RCC 7860 (cell line): ENCODE measurements around the gene EDN3.

Experiments
- DNase-seq: peaks from one replicate; pipeline ENCODE4 v3.0.0-alpha.2; 2015; ENCODE audit warnings: low spot score
- FAIRE-seq: peaks from 2 replicates; lab custom pipeline; 2012; peaks lifted over from hg19 to GRCh38; lab: Jason Lieb, UNC

Gene EDN3

DNA sequence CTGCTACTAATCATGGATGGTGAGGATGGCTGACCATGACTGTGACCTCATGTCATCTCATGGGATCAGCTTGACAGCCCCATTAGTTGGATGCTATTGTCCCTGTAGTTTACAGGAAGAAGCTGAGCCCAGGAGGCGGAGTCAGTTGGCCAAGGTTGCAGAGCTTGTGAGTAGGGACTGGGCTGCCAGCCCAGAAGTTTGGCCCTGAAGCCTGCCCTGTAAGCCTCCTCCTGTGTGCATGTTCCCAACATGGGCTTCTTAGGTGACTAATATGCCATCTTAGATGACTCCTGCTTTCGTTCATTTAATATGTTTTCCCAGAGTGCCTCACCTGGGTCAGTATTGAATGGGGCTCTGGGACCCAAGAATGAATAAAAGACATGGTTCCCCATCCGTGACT lies 6.9 kb downstream of the EDN3 start:
- no peak for FAIRE-seq
- no peak for DNase-seq

DNA sequence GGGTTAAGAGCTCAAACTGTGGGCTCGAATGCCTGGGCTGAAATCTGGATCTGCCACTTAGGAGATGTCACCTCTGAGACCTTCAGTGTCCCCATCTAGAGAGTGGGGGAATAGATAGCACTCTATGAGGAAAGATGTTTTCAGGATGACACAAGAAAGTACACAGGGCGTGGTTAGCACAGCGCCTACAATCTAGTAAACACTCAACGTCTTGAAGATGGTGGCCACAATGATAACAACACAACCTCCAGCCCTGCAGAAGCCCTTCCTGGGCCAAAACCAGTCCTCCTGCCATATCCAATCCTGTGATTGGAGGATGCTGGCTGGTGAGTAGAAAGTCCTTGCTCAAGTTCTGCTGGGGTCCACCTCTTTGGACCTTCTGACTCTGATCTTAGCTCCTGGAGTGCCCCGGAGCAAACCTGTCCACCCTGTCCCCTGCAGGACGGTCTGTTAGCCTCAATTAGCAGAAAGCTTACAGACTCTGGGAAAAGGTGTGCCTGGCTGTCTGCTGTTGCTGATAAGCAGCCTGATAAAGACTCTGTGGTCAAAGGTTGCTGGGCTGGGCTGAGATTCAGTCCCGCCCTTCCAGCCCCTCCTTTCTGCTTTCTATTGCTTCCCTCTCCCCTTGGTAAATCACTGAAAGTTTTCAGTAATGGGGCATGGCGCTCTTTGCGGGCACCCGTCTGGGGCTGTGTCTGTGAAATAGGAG lies 8.2 kb downstream of the EDN3 start:
- FAIRE-seq, result no peak
- DNase-seq, result no peak

DNA sequence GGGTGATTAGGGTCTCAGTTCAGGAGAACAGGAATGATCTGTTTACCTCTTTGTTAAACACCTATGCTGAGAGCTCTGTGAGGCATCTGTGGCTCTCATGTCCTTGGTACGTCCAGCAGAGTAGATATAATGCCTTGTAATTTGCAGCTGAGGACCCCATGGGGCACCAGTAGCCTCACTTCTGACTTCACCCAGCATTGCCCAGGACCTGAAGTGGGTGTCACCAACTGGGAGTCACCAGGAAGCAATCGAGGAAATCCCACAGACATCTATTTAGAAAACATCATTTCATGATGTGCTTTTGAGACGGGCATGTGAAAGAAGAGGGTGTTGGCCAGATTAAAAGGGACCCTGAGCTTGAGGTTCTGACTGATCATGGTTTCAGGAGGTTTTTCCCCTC lies 8.8 kb downstream of the EDN3 start:
- FAIRE-seq, result no peak

DNA sequence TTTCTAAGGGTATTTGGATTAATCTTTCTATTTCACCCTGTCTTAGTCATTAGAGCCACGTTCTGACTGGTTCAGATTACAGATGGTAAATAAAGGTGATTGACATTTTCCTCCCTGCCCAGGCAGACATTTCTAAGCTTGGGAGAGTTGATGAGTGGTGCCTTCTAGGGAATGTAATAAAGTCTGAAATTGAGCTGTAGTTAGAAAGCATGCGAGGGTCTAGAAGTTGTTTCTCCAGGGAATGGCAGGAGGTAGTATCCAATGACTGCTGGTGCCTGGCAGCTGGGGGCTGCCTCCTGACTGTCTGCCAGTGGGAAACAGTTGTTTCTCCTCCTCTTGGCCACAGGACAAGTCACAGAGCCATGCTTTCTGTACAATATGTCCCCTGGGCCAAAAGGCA lies 14.6 kb downstream of the EDN3 start:
- no peak for FAIRE-seq

More for the DNA sequence above, 8.8 kb downstream of the EDN3 start:
- no peak for DNase-seq

DNA sequence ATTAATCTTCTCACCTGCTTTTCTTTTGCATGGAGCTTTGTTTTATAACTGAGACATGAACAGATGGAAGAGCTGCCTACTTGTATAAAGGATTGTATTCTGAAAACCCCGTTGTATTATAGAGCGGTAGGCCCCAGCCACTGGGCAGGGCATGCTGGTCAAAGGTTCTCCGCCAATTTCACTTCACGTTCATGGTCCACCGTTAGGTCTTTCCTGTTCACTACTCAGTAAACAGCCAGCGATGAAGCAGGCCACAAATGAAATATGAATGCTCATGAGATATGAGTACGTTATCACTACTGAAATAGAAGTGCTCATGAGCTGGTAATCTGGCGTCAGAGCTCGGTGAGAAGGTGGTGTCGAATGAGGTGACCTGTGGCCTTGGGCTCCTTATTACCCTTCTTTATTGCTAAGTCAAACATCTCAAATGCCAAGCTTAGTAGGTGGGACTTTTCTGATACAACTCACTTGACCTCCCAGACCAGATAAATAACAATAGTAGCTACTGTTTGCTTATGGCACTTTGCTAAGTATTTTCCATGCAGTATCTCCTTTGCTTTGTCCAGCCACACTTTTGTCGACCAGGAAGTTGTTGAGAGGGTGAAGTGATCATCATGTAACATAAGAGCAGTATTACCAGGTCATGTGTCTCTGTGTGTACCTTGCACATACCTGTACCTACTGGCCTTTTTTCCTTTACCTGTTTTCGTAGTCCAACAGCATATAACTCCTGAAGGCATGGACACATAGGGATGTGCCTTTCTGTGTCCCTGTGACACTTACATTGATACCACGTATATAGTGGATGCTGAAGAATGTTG lies 16.7 kb downstream of the EDN3 start:
- no peak for FAIRE-seq

More for the DNA sequence above, 14.6 kb downstream of the EDN3 start:
- DNase-seq, result no peak

DNA sequence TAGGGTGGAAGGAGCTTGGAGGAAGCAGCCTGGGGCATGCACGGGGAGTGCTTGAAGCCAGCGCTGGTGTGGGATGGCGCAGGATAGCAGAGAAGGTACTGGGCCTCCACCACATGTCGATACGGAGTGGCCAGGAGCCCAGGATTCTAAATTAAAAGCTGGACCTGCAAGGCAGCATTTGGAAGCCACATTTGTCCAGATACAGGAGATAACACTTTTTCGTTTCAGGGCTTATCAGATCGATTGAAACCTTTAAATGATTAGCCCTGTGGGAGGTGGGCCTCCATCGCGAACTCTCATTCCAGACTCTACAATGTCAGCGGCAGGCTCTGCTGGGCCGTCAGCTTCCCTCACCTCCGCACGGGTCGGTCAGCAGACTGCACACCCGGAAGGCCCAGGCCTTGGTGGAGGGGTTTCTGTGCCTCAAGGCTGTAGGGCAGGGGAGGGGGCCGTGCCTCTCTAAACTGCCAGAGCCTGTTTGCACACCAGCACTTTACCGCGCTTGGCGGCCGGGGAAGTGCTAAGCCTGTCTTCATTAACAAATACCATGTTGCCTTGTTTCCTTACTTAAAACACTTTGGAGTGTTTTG lies 17.9 kb downstream of the EDN3 start:
- FAIRE-seq (no peak), DNase-seq (no peak)

More for the DNA sequence above, 16.7 kb downstream of the EDN3 start:
- DNase-seq, result no peak

DNA sequence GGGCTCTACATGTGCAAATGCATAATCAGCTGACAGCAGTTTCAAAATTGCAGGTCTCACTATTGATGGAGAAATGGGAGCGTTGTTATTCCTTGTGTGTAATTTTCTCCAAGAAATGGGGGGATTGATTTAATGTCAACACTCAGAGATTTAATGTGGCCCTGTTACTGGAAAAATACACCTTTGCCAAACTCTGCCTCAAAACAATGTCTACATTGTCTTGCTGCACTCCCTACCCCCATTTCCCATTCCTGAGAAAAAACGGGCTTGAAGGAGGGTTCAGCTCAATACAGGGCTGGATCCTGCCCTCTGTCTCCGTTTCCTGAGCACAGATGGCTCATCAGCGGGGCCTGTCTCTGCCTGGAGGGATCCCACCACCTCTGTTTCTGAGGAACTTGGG lies 18.4 kb downstream of the EDN3 start:
- no peak for DNase-seq
- no peak for FAIRE-seq

DNA sequence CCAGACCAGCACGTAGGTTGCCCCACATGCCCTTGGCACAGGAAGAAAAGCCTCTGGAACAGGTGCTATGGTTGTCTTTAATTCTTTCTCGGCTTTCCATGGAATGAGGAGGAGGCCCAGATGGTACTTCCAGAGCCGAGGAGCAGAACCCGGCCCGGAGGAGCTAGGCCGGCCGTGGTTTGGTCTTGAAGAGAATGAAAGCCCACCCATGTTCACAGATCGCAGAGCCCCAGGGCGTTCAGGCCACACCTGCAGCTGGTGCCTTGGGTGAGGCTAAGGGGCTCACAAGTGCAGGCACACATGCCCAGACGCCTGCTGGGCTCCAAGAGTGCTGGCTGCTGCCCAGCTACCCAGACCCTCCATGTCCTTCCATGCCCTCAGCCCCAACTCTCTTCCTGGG lies 20.0 kb downstream of the EDN3 start:
- DNase-seq, result no peak
- FAIRE-seq, result no peak

DNA sequence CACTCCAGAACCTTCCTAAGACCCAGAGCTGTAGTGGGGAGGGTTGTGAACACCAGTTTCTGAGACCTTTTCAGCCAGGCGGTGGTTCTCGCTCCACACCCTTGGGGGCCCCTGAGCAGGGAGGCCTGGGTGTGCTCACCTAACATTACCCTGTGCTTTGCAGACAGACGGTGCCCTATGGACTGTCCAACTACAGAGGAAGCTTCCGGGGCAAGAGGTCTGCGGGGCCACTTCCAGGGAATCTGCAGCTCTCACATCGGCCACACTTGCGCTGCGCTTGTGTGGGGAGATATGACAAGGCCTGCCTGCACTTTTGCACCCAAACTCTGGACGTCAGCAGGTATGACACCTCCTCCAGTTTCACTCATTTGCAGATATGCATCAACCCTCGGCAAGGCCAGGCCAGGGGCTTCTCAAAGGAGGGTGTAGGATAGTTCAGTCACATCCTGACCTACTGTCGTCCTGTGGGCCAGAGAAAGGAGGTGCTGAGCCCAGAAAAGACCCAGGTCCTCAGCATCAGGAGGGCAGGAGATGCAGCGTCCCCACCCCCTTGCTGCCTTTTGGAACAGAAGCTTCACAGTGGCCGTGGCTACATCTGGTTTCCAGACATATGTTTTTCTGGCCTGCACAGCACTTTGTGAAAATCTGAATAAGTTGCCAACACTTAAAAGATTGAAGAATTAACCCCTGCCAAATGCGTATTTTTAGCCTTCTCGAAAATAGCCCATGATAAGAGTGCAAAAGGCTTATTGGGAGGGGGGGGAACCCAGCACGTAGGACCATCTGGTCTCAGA lies 20.6 kb downstream of the EDN3 start:
- DNase-seq (no peak), FAIRE-seq (no peak)

DNA sequence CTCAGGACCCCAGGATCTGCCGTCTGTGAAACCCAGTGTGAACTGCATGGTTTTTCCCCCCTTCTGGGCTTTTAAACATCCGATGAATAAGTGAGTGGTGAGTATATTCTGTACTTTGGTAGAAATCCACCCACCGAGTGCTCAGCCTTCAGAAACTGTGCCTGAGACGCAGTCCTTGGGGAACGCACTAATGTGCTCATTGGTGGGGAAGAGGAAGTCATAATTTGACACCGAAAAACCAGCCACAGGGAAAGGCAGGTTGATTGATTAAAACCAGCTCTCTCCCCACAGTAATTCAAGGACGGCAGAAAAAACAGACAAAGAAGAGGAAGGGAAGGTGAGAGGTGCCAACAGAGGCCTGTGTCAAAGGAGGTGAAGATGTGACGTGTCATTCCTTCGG lies 21.7 kb downstream of the EDN3 start:
- DNase-seq (no peak), FAIRE-seq (no peak)

DNA sequence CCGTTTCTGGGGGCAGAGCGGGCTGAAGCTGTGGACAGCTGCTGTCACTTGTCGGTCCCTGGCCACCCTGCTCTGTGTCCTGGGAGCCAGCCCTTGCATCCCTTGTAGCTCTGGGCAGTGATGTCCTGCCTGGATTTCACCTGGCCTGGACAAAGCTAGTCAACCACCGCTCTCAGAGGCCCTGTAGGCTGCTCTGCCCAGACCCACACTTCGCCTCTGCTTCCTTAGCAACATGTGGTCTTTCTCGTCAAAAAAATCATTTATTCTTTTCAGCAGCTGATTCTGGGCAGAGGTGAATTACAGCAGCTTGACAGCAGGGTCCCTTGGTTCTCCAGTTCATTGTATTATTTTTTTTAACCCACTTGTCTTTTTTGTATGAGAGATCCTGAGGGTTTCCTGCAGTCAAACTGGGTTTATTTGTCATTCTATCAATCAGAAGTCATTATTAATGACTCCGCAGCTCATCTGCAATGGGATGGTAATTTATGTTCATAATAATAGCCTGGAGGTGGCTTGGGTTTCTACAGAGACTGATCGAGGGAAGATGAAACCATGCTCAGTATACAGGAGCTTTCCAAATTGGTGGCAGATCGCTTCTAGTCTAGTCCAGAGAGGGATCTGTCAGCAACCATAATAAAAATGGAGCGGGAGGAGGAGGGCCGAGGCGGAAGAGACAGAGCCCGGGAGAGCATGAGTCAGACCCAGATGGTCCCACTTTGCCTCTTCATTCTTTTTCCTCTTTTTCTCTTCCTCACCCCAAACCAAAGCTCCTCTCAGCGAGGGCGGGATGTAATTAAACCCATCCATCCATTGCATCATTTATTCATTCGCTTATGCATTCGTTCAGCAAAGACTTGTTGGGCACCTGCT lies 22.4 kb downstream of the EDN3 start:
- DNase-seq, result no peak
- no peak for FAIRE-seq

DNA sequence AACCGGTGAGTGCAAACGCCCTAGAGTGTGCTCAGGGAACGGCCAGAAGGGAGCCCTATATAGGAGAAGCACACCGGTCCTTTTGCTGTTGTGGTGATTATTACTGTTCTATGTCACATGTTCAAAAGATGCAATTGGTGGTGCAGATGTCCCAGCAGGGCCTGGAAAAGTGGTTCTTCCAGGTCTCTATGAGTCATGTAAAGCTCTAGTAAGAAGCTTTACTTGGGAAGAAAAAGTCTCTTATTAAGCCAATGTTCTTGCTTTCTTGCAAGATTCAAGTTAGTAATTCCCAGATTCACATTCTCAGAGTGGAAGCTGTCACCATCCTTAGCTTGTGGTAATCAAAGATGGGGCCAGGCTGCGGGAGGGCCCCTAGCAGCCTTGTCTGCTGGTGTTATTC lies 23.3 kb downstream of the EDN3 start:
- DNase-seq (no peak), FAIRE-seq (no peak)

DNA sequence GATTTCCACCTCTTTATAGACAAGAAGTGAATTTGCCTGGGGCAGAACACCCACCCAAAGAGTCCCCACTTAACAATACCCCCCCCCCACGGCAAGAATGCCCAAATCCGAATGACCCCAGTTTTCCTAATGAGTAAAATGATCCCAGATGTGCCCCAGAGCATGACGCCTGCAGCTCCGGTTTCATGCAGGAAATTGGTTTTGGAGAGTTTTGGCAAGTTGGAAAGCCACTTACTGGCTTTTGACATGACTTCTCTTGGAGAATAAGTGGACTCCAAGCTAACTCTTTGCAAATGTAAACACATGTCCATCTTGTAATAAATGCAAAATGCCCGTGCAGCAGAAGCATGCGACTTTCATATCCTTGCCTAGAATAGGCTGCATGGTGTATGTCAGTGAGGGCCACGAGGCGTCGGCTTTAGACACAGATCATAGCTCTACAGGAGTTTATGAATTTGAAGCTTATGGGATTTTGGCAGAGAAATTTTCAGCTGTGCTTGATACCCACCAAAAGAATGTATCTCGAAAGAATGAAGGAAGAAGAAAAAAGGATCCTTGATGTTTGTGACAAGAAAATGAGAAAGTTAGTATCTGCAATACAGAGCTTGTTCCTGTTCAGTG lies 24.2 kb downstream of the EDN3 start:
- no peak for DNase-seq

DNA sequence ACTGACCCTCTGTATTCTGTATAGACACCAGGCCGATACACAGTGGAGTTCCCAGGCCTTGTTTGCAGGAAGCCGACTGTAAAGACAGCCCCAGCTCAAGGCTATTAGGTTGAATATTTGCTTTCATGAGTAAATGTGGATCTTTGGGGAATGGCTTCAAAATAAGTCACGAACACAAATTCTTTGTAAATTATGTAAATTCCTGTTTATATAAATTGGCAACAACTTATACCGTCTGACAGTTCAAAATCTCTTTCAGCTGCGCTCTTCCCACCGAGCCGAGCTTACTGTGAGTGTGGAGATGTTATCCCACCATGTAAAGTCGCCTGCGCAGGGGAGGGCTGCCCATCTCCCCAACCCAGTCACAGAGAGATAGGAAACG lies 24.7 kb downstream of the EDN3 start:
- no peak for DNase-seq
- FAIRE-seq, result no peak

More for the DNA sequence above, 24.2 kb downstream of the EDN3 start:
- FAIRE-seq, result no peak

DNA sequence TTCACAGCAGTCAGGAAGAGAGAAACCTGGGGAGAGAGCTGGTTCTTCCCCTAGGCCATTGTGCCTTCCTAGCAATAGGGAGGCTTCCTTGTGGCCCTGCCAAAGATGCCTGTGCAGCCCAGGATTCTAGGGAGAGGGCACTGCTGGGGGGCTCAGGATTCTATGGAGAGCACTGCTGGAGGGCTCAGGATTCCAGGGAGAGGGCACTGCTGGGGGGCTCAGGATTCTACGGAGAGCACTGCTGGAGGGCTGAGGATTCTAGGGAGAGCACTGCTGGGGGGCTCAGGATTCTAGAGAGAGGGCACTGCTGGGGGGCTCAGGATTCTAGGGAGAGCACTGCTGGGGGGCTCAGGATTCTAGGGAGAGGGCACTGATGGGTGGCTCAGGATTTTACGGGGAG lies 25.8 kb downstream of the EDN3 start:
- DNase-seq (no peak), FAIRE-seq (no peak)

DNA sequence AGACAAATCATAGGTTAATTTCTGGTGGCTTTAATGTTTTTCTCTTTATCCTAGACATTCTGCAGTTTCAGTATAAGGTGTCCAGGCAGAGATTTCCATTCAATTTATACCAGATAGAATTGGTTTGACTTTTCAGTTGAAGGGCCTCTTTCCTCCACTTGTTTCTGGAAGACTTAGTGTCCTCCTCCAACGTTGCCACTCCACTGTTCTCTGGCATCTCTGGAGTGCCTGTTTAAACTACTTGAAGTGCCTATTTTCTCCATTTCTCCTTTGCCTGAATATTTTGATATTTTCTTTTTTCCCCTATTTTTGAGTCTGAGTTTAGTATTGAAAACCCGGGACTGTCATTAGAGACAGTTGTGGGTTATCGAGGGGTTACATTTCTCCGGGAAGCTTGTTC lies 27.7 kb downstream of the EDN3 start:
- DNase-seq, result no peak

DNA sequence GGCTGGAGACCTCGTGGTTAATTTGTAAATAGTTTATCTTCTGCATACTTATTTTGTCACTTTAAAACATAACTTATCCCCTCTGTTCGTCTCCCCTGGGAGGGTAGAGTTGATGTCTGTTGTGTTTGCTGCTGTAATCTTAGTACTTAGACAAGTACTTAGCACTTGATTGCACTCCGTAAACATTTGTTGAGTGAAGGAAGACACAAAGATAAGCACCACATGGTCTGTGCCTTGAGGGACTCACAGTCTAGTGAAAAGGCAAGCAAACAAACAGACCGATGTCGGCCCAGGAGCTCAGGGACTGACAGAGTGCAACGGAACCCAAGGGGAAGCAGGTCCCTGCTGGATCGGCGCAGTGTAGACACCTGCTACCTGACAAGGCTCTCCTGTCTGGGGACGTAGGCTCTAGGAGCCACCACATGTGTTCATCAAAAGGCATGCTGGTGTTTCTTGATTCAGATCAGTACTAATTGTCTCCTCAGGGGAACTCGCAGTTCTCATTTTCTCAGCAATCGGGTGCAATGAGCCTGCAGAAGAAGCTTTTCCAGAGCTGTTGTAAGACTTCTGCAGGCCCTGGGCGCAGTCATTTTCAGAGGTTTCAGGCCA lies 31.4 kb downstream of the EDN3 start:
- no peak for DNase-seq

More for the DNA sequence above, 27.7 kb downstream of the EDN3 start:
- FAIRE-seq, result no peak

DNA sequence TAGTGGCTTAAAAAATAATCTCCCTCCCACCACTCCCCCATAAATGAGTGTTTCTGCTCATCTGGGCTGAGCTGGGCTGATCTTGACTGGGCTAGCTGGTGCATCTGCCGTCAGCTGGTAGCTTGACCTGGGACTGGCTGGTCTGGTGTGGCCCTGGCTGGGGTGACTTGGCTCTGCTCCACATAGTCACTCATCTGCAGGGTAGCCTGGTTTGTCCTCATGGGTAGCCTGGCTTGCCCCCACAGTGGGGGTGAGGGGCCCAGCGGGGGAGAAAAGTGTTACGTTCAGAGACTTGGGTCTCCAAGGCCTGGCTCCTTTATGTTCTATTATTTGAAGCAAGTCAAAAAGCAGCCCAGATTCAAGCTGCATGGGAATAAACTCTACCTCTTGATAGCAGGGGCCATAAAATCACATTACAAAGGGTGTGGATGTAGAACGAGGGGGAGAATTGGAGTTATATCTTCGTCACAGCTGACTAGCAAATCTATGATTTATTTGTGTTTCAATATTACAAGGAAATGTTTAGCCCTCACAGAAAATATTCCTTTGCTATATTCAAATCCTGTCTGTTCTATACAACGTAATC lies 32.9 kb downstream of the EDN3 start:
- no peak for FAIRE-seq
- DNase-seq, result no peak

More for the DNA sequence above, 31.4 kb downstream of the EDN3 start:
- FAIRE-seq, result no peak

DNA sequence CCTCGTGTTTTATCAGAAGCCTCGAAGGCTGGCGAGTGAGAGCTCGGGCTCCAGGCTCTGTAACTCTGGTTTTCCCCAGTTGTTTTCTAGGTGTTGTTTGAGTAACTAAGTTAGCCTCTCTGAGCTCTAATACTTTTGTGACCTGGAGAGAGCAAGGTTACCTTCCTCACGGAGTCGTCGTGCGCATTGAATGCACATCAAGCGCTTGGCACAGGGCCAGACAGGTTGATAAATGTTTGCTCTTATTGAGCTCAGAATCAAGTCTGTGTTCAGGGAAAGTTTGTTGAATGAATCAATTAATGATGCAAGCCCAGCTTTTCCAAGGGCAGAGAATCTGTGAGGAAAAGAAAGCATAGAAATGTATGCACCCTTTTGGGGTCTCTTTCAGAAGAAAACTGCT lies 33.5 kb downstream of the EDN3 start:
- DNase-seq (no peak), FAIRE-seq (no peak)
